ENCODE data around the gene PEDS1. TPM values are rescaled to one million over a fixed set of nuclear protein-coding genes. Genes with fewer than 3 reads are reported as not detected.

PEDS1 gene
- total RNA-seq, 1 experiment from 2014 or later, result 35.6 TPM

GRCh38 chr20:50123418-50123817 lies 30.1 kb downstream of the PEDS1 start (continued):
- TF ChIP-seq ATF1 (CRISPR knock-in tag; IDR thresholded peaks at IDR 0.05) (no peak), AFF4 (CRISPR knock-in tag; IDR thresholded peaks at IDR 0.05; ENCODE audit: borderline replicate concordance) (no peak)

DNA sequence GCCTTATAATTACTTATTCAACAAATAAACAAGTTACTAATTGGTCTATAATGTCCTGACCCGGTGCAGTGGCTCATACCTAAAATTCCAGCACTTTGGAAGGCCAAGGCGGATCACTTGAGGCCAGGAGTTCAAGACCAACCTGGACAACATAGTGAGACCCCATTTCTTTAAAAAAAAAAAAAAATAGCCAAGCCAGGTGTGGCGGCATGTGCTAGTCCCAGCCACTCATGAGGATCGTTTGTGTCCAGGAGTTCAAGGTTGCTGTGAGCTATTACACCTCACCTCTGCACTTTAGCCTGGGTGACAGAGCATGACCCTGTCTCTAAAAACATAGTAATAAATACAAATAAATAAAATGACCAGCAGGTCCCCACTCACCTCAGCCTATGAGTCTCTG lies 30.8 kb downstream of the PEDS1 start:
- ATAC-seq (no peak), DNase-seq (ENCODE audit: low spot score) (no peak)
- Mint-ChIP-seq H3K27me3 (ENCODE audit: low read depth) (0 out of 2 replicates have a peak, but pooled peaks cover 2% of the 10 kb centered on the region), H3K9me3 (peaks cover 6% of the 10 kb centered on the region; the same call in 1 of the 2 replicates), H3K36me3 (peaks cover 47% of the 10 kb centered on the region), H3K4me3 (no peak overlapping the region), H3K4me1 (peaks cover 3% of the 10 kb centered on the region; the same call in 1 of the 2 replicates), H3K27ac (no peak overlapping the region)
- no peak for TF ChIP-seq AFF4 (CRISPR knock-in tag; IDR thresholded peaks at IDR 0.05; ENCODE audit: borderline replicate concordance)
- no peak for TF ChIP-seq ZBTB21 (CRISPR knock-in tag; IDR thresholded peaks at IDR 0.05; ENCODE audit: borderline replicate concordance)
- ChIA-PET POLR2A (no interaction called here), CTCF (interaction anchor here (1.1 to 6.1 kb wide), 6 partner anchors 10 to 144 kb away, joined by 4 to 146 read pairs (median 16); partner anchors contain the start of gene PEDS1)

DNA sequence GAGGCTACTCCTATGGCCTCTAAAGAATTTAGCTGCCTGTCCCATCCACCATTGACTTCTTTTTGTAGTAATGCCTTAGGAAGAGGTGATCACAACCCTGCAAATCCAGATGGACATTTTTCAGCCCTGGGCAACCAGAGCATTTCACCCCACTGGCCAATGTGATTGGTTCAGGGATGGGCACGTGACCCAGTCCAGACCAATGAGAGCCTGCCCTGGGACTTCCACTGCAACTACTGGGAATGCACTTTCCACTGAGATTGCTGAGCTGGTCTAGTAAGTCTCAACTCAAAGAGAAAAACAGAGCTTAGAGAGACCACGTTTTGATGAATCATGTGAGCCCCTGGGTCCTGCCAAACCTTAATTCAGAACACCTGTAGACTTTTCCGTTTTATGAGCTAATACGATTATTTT lies 31.7 kb downstream of the PEDS1 start:
- DNase-seq (ENCODE audit: low spot score) (no peak), ATAC-seq (peak; percentile 59)
- TF ChIP-seq FOXJ3 (CRISPR knock-in tag; IDR thresholded peaks at IDR 0.05; ENCODE audit: borderline replicate concordance) (no peak), USF1 (CRISPR knock-in tag; IDR thresholded peaks at IDR 0.05) (peak; percentile 84), USF2 (CRISPR knock-in tag; IDR thresholded peaks at IDR 0.05) (peak; percentile 90), NFYB (CRISPR knock-in tag; conservative IDR thresholded peaks at IDR 0.05; ENCODE audit: low read depth) (peak; percentile 65), NR3C1 (CRISPR knock-in tag; conservative IDR thresholded peaks at IDR 0.05; ENCODE audit: low read depth) (no peak)
- Mint-ChIP-seq H3K27me3 (ENCODE audit: low read depth) (0 out of 2 replicates have a peak, but pooled peaks cover 2% of the 10 kb centered on the region), H3K4me3 (no peak overlapping the region), H3K27ac (no peak overlapping the region; the same call in 1 of the 2 replicates), H3K36me3 (peaks cover 39% of the 10 kb centered on the region), H3K4me1 (peaks cover 3% of the 10 kb centered on the region; the same call in 1 of the 2 replicates), H3K9me3 (peaks cover 6% of the 10 kb centered on the region; the same call in 1 of the 2 replicates)
- ChIA-PET CTCF (interaction anchor here (0.6 to 6.1 kb wide), 10 partner anchors 11 to 453 kb away, joined by 3 to 146 read pairs (median 10); partner anchors contain the start of gene PEDS1), POLR2A (interaction anchor here (1.4 to 2.2 kb wide), 3 partner anchors 31 to 58 kb away, joined by 4 to 12 read pairs (median 10); no protein-coding TSS in a partner anchor)
